DMS114 treated with DMSO at 0.1 percent for 48 hours (cell line): ENCODE measurements around the gene ZMIZ1.

ENCODE experiments used
- DNase-seq: peaks from one replicate; lab custom pipeline; 2025; ENCODE audit not compliant: unreplicated experiment; lab: John Stamatoyannopoulos, UW

ZMIZ1 gene

DNA sequence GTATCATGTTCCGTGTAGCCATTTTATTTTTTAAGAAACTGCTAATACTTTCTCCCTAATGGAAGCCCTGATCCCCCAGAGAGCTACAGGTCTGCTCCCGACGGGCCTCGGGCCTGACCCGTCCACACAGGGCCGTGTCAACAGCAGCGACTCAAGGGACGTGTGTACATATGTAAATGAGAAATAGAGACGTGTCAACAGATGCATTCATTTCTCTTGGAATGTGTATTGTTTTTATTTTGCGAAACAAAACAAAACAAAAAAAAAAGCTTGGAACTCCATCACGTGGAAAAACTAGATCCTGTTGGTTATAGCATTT lies 246.8 kb downstream of the ZMIZ1 start:
- DNase-seq, result no peak

- DNase-seq, result no peak
Measured at GRCh38 chr10:79316671-79317431, 248.1 kb downstream of the ZMIZ1 start.

DNA sequence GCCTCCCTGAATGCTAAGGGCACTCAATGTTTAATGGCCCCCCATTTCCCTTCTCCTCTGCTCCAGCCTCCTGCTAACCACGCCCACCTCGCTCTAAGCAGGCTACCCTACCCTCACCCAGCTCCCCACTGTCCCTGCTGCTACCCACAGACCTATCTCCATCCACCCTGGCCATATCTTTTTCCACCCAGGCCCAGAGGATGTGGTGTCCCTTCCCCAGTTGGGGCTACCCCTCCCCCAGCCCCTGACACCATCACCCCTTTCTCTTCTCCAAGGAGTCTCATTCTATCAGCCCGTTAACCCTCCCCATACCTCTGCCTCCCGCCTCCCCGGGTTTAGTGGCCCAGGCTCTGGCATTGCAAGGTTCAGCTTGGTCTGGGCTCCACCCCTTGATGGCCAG lies 249.6 kb downstream of the ZMIZ1 start:
- DNase-seq, result no peak

GRCh38 chr10:79319115-79319771 lies 250.5 kb downstream of the ZMIZ1 start:
- no peak for DNase-seq

DNA sequence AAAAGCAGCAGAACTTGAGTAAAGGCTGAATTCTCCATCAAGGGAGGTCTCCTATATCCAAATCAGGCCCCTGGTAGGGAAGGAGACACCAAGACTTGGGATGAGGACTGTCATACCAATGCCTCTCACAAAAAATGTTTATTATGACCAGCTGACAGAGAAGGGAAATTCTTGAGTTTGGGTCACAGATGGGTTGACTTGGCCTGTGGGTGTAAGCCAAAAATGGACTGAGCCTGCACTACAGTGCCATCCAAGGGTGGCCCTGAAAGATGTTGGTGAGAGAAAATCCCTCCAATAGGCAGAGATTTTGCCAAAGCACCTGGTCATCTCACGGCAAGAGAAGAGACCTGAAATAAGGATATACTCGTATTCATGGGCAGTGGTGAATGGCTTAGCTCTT lies 251.6 kb downstream of the ZMIZ1 start:
- DNase-seq, result no peak

DNA sequence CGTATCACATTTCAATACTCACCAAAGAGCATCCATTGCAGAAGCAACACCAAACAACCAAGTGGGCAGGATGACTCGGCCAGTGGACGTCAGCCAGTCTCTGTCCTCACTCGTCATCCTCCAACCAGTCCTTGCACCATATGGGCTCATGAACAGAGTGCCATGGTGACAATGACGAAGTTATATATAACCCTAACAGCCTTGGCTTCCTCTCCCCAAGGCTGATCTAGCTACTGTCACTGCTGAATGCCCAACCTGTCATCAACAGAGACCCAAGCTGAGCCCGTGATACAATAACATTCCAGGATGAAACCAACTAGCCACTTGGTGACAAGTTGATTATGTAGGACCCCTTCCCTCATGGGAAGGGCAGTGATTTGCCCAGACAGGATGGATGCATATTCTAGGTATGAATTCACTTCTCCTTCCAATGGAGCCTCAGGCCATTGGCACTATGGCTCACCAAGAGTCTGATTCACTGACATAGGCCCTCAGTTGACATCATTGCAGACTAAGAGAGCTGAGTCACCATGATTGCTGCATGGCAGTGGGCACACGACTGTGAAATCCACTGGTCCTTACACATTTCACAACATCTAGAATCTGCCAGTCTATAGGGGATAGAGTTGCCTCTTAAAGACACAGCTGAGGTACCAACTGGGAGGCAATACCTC lies 252.2 kb downstream of the ZMIZ1 start:
- DNase-seq, result no peak

DNA sequence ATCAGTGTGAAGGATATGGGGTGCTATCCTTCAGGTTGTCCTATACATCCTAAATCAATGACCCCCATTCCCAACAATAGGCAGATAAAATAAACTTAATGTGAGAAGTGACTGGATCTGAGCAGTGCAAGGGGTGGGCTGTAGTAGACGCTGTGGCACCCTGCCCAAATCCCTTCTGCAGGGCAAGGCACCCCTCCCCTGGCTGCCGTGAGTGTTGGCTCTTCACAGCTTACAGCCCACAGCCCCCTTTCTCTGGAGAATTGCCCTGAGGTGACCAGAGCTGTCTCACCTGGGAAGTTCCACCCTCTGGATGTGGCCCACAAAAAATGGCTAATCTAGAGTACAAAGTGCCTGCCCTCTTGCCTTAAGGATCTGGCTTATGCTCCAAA lies 252.7 kb downstream of the ZMIZ1 start:
- no peak for DNase-seq

- DNase-seq, result no peak
Measured at GRCh38 chr10:79321951-79322350, 253.2 kb downstream of the ZMIZ1 start.

DNA sequence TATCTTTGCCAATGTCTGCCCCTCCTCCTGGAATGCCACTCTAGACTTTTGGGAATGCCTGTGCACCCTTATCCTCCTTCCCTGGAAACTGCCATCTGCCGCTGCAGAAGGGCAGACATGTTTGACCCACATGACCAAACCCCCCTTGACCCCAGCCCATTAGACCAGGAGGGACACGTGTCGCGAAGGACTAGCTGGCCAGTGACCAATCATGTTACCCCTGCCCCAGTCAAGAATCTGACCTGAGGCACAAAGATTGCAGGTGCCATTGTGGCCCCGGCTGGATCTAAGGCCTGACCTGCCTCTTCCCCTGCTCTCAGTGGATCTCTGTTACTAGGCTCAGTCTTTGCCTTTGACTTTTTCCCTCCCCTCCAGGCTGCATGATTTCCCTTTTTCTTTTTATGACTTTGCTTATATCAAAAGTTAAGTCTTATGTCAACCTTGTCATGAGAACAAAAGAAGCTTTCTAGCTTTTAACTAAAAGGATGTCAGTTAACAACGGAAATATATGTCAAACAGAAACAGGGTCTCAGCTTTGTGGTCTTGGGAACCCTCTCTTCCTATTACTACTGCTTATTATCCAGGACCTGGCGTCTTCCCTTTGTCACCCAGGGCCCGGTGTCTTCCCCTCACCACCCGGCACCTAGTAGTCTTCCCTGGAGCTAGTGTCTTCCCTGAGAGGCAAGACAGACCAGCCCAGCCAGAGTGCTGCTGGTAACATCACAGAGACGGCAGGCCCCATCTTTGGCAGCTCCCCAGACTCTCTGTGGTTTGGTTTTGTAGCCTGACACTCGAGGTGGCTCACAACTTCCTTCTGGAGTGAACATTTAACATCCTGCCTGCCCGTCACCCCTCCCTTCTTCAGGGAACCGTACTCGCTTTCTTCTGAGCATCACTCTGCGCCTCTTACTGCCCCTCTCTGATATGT lies 254.1 kb downstream of the ZMIZ1 start:
- DNase-seq, result no peak

- no peak for DNase-seq
Measured at GRCh38 chr10:79323602-79324001, 254.8 kb downstream of the ZMIZ1 start.

- no peak for DNase-seq
Measured at GRCh38 chr10:79324032-79324695, 255.4 kb downstream of the ZMIZ1 start.

DNA sequence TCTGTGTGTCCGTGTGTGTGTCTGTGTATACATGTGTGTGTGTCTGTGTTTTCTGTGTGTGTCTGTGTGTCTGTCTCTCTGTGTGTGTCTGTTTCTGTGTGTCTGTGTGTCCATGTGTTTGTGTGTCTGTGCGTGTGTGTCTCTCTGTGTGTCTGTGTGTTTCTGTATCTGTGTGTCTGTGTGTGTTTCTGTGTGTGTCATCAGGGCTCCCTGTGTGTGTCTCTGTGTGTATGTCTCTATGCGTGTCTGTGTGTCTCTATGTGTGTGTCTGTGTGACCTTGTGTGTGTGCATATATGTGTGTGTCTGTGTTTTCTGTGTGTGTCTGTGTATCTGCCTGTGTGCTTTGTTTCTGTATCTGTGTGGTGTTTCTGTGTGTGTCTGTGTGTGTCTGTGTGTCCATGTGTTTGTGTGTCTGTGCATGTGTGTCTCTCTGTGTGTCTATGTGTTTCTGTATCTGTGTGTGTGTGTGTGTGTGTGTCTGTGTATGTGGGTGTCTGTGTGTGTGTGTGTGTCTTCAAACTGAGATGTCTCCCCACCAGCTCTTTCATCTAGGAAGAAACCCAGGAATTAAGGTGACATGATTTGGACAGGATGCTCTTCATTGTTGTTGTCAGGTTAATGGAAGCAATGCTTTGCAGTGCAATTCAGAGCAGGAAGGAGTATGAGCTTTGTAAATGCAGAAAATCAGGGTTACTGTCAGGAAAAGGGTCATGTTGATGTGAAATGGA lies 257.8 kb downstream of the ZMIZ1 start:
- no peak for DNase-seq

- DNase-seq, result no peak
Measured at GRCh38 chr10:79327090-79327457, 258.3 kb downstream of the ZMIZ1 start.

DNA sequence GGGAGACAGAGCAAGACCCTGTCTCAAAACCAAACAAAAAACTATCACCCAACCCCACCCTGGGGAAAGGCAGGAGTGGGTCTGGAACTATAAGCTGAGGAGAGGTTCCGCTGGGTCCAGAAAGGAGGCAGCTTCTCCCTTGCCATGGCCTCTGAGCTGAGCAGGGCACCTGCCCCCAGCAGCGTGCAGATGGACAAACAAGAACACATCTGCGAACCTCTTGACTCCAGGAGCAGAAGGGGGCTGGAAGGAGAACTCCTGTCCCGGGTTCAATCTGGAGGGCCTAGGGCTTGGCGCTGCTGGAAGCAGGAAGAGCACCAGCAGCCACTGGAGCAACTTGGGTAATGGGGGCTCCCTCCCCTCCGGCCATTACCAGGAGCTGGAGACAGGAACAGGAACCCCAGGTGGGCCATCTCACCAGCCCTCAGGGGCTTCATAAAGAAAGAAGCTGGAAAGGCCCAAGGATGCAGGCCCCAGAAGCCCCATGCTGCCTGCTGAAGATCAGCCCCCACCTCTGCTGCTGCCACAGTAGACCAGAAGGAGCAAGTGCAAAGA lies 259.5 kb downstream of the ZMIZ1 start:
- no peak for DNase-seq

- DNase-seq, result no peak
Measured at GRCh38 chr10:79328737-79329504, 260.2 kb downstream of the ZMIZ1 start.

DNA sequence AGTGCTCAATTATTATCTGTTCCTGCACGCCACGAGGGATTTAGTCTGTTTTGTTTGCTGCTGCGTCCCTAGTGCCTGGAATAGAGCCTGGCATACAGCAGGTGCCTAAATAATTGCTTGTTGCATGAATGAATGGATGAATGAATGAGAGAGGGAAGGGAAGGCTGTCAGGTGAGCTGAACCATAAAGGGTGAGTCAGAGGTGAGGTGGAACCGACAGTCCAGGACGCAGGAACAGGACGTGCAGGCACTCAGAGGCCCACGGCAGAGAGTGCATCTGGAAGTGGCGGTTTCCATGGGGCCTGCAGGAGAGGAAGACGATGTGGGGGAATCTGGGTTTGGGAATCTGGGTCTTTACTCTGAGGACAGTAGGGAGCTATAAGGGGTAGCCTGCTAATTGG lies 260.8 kb downstream of the ZMIZ1 start:
- DNase-seq, result no peak

GRCh38 chr10:79331226-79331625 lies 262.5 kb downstream of the ZMIZ1 start:
- DNase-seq, result no peak

GRCh38 chr10:79331709-79332108 lies 262.9 kb downstream of the ZMIZ1 start:
- DNase-seq, result no peak
